ENCODE data around the gene SLC4A1. TPM values are rescaled to one million over a fixed set of nuclear protein-coding genes. Genes with fewer than 3 reads are reported as not detected.

Gene SLC4A1
- total RNA-seq, 1 experiment from 2014 or later: not detected

DNA sequence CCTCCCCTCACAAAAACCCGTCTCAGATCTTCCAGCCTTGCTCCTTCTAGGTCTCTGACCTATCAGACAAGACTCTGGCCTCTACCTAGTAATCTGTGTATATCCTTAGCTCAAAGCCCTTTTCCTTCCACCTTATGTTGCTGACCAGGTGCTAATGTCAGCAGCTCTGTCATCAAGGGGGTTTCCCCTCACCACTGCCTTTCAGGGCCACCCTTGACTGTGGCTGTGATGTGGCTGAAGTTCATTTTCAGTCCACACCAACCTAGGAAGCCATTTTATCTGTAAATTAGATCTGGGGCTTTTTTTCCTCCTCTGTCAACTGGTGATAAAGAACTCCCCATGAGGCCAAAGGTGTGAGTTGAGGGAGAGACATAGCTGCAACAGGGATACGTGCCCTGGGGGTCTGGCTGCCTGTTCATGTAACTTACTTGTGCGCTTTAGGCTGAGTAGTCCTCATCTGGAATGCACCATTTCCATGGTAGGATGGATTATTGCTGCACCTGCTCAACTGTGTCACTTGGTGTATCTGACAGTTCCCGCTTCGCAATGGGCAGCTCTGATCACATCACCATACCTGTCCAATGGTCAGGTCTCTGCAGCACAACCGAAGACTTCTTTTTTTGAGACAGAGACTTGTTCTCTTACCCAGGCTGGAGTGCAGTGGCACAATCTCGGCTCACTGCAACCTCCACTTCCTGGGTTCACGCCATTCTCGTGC lies 25.7 kb upstream of the SLC4A1 start:
- Mint-ChIP-seq H3K4me3 (no peak overlapping the region), H3K27me3 (ENCODE audit: low read depth) (no peaks in the 10 kb centered on the region; the same call in 1 of the 2 replicates), H3K36me3 (no peaks in the 10 kb centered on the region), H3K27ac (no peak overlapping the region; the same call in 1 of the 2 replicates), H3K4me1 (peaks cover under 1% of the 10 kb centered on the region; the same call in 1 of the 2 replicates), H3K9me3 (no peaks in the 10 kb centered on the region)
- TF ChIP-seq NR2C2 (CRISPR knock-in tag; IDR thresholded peaks at IDR 0.05) (no peak), NFYB (CRISPR knock-in tag; conservative IDR thresholded peaks at IDR 0.05; ENCODE audit: low read depth) (no peak), PRRX2 (CRISPR knock-in tag; IDR thresholded peaks at IDR 0.05) (no peak), ZNF317 (CRISPR knock-in tag; IDR thresholded peaks at IDR 0.05; ENCODE audit: borderline replicate concordance, low read depth) (no peak), ZNF396 (CRISPR knock-in tag; IDR thresholded peaks at IDR 0.05; ENCODE audit: borderline replicate concordance) (no peak), GABPB1 (CRISPR knock-in tag; IDR thresholded peaks at IDR 0.05) (no peak), ZNF138 (CRISPR knock-in tag; conservative IDR thresholded peaks at IDR 0.05) (no peak)
- TF ChIP-seq, protein P1, sequence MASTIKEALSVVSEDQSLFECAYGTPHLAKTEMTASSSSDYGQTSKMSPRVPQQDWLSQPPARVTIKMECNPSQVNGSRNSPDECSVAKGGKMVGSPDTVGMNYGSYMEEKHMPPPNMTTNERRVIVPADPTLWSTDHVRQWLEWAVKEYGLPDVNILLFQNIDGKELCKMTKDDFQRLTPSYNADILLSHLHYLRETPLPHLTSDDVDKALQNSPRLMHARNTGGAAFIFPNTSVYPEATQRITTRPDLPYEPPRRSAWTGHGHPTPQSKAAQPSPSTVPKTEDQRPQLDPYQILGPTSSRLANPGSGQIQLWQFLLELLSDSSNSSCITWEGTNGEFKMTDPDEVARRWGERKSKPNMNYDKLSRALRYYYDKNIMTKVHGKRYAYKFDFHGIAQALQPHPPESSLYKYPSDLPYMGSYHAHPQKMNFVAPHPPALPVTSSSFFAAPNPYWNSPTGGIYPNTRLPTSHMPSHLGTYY (CRISPR knock-in tag; IDR thresholded peaks at IDR 0.05): no peak
- TF ChIP-seq, protein P2, sequence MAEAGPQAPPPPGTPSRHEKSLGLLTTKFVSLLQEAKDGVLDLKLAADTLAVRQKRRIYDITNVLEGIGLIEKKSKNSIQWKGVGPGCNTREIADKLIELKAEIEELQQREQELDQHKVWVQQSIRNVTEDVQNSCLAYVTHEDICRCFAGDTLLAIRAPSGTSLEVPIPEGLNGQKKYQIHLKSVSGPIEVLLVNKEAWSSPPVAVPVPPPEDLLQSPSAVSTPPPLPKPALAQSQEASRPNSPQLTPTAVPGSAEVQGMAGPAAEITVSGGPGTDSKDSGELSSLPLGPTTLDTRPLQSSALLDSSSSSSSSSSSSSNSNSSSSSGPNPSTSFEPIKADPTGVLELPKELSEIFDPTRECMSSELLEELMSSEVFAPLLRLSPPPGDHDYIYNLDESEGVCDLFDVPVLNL (CRISPR knock-in tag; IDR thresholded peaks at IDR 0.05; ENCODE audit: borderline replicate concordance, low read depth): no peak
- TF ChIP-seq, protein P3, sequence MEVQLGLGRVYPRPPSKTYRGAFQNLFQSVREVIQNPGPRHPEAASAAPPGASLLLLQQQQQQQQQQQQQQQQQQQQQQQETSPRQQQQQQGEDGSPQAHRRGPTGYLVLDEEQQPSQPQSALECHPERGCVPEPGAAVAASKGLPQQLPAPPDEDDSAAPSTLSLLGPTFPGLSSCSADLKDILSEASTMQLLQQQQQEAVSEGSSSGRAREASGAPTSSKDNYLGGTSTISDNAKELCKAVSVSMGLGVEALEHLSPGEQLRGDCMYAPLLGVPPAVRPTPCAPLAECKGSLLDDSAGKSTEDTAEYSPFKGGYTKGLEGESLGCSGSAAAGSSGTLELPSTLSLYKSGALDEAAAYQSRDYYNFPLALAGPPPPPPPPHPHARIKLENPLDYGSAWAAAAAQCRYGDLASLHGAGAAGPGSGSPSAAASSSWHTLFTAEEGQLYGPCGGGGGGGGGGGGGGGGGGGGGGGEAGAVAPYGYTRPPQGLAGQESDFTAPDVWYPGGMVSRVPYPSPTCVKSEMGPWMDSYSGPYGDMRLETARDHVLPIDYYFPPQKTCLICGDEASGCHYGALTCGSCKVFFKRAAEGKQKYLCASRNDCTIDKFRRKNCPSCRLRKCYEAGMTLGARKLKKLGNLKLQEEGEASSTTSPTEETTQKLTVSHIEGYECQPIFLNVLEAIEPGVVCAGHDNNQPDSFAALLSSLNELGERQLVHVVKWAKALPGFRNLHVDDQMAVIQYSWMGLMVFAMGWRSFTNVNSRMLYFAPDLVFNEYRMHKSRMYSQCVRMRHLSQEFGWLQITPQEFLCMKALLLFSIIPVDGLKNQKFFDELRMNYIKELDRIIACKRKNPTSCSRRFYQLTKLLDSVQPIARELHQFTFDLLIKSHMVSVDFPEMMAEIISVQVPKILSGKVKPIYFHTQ (CRISPR knock-in tag; IDR thresholded peaks at IDR 0.05): no peak
- TF ChIP-seq, protein P4, sequence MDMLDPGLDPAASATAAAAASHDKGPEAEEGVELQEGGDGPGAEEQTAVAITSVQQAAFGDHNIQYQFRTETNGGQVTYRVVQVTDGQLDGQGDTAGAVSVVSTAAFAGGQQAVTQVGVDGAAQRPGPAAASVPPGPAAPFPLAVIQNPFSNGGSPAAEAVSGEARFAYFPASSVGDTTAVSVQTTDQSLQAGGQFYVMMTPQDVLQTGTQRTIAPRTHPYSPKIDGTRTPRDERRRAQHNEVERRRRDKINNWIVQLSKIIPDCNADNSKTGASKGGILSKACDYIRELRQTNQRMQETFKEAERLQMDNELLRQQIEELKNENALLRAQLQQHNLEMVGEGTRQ (CRISPR knock-in tag; IDR thresholded peaks at IDR 0.05): no peak
- ChIA-PET CTCF (interaction anchor here (0.8 to 1.4 kb wide), 2 partner anchors 52 to 83 kb away, joined by 3 to 4 read pairs; no protein-coding TSS in a partner anchor), POLR2A (no interaction called here)
- ATAC-seq (no peak), DNase-seq (ENCODE audit: low spot score) (no peak)

DNA sequence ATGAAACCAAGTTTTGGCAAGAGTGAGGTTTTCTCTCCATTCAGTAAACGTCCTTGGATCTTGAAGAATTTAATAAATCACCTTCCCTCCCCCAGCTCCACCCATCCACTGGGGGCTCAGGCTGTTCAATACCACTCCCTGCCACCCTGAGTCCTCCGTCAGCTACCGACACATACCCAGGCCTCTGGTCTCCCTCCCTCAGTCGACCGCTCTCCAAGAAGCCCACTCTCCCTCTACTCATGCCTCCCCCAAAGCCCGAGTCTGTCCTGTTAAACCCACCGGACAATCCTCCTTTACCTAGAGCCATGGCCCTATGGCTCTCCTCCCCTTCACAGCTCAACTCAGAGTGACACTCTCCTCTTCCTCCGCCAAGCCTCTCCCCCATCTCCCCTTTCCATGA lies 19.7 kb upstream of the SLC4A1 start:
- ChIA-PET CTCF (interaction anchor here (0.8 to 2.1 kb wide), 4 partner anchors 14 to 76 kb away, joined by 3 to 13 read pairs (median 4); partner anchors contain the start of gene FAM171A2), POLR2A (interaction anchor here (0.6 kb wide), 1 partner anchor 300 kb away, joined by 3 read pairs; no protein-coding TSS in a partner anchor)
- DNase-seq (ENCODE audit: low spot score) (no peak), ATAC-seq (no peak)
- Mint-ChIP-seq H3K27me3 (ENCODE audit: low read depth) (no peaks in the 10 kb centered on the region; the same call in 1 of the 2 replicates), H3K27ac (no peak overlapping the region), H3K4me3 (no peak overlapping the region), H3K36me3 (no peaks in the 10 kb centered on the region), H3K9me3 (no peaks in the 10 kb centered on the region), H3K4me1 (peaks cover 6% of the 10 kb centered on the region)
- TF ChIP-seq IRF2 (CRISPR knock-in tag; IDR thresholded peaks at IDR 0.05; ENCODE audit: borderline replicate concordance, low read depth): no peak
- TF ChIP-seq, protein P5, sequence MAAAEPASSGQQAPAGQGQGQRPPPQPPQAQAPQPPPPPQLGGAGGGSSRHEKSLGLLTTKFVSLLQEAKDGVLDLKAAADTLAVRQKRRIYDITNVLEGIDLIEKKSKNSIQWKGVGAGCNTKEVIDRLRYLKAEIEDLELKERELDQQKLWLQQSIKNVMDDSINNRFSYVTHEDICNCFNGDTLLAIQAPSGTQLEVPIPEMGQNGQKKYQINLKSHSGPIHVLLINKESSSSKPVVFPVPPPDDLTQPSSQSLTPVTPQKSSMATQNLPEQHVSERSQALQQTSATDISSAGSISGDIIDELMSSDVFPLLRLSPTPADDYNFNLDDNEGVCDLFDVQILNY (CRISPR knock-in tag; IDR thresholded peaks at IDR 0.05): no peak
- no peak for TF ChIP-seq GTF2I (CRISPR knock-in tag; conservative IDR thresholded peaks at IDR 0.05)
- no peak for TF ChIP-seq ZNF138 (CRISPR knock-in tag; conservative IDR thresholded peaks at IDR 0.05)
- TF ChIP-seq, protein P6, sequence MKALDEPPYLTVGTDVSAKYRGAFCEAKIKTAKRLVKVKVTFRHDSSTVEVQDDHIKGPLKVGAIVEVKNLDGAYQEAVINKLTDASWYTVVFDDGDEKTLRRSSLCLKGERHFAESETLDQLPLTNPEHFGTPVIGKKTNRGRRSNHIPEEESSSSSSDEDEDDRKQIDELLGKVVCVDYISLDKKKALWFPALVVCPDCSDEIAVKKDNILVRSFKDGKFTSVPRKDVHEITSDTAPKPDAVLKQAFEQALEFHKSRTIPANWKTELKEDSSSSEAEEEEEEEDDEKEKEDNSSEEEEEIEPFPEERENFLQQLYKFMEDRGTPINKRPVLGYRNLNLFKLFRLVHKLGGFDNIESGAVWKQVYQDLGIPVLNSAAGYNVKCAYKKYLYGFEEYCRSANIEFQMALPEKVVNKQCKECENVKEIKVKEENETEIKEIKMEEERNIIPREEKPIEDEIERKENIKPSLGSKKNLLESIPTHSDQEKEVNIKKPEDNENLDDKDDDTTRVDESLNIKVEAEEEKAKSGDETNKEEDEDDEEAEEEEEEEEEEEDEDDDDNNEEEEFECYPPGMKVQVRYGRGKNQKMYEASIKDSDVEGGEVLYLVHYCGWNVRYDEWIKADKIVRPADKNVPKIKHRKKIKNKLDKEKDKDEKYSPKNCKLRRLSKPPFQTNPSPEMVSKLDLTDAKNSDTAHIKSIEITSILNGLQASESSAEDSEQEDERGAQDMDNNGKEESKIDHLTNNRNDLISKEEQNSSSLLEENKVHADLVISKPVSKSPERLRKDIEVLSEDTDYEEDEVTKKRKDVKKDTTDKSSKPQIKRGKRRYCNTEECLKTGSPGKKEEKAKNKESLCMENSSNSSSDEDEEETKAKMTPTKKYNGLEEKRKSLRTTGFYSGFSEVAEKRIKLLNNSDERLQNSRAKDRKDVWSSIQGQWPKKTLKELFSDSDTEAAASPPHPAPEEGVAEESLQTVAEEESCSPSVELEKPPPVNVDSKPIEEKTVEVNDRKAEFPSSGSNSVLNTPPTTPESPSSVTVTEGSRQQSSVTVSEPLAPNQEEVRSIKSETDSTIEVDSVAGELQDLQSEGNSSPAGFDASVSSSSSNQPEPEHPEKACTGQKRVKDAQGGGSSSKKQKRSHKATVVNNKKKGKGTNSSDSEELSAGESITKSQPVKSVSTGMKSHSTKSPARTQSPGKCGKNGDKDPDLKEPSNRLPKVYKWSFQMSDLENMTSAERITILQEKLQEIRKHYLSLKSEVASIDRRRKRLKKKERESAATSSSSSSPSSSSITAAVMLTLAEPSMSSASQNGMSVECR (CRISPR knock-in tag; IDR thresholded peaks at IDR 0.05; ENCODE audit: borderline replicate concordance): no peak
- TF ChIP-seq SMAD3 (CRISPR knock-in tag; IDR thresholded peaks at IDR 0.05; ENCODE audit: borderline replicate concordance): no peak
- TF ChIP-seq, protein P7, sequence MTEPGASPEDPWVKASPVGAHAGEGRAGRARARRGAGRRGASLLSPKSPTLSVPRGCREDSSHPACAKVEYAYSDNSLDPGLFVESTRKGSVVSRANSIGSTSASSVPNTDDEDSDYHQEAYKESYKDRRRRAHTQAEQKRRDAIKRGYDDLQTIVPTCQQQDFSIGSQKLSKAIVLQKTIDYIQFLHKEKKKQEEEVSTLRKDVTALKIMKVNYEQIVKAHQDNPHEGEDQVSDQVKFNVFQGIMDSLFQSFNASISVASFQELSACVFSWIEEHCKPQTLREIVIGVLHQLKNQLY (CRISPR knock-in tag; IDR thresholded peaks at IDR 0.05): no peak
- no peak for TF ChIP-seq ZNF671 (CRISPR knock-in tag; IDR thresholded peaks at IDR 0.05)
- TF ChIP-seq, protein P8, sequence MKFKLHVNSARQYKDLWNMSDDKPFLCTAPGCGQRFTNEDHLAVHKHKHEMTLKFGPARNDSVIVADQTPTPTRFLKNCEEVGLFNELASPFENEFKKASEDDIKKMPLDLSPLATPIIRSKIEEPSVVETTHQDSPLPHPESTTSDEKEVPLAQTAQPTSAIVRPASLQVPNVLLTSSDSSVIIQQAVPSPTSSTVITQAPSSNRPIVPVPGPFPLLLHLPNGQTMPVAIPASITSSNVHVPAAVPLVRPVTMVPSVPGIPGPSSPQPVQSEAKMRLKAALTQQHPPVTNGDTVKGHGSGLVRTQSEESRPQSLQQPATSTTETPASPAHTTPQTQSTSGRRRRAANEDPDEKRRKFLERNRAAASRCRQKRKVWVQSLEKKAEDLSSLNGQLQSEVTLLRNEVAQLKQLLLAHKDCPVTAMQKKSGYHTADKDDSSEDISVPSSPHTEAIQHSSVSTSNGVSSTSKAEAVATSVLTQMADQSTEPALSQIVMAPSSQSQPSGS (CRISPR knock-in tag; IDR thresholded peaks at IDR 0.05; ENCODE audit: borderline replicate concordance, low read depth): no peak
- no peak for TF ChIP-seq MYBL2 (CRISPR knock-in tag; IDR thresholded peaks at IDR 0.05)
